Colonic mucosa (tissue), 4 donors: Measurements from ENCODE around the gene SPATS2L. TPM values are rescaled to one million over a fixed set of nuclear protein-coding genes. Genes with fewer than 3 reads are reported as not detected.
"Not testable (repeated sequence)": the region's sequence is repeated elsewhere in the genome, so short reads cannot be mapped to it uniquely, and the experiment has no call there.

Experiments used
- DNase-seq: peaks from one replicate; pipeline ENCODE4 v3.0.0-alpha.2; 2020
- H3K27ac ChIP-seq: fragments of 200-600 bp; one replicate; pipeline ENCODE4 v1.8.0; 2021
- H3K27me3 ChIP-seq: fragments of 200-600 bp; one replicate; pipeline ENCODE4 v1.8.0; 2021
- H3K36me3 ChIP-seq: fragments of 200-600 bp; one replicate; pipeline ENCODE4 v1.8.0; 2021
- H3K4me1 ChIP-seq: fragments of 200-600 bp; one replicate; pipeline ENCODE4 v1.8.0; 2021; ENCODE audit warnings: mild to moderate bottlenecking
- H3K4me3 ChIP-seq: fragments of 200-600 bp; one replicate; pipeline ENCODE4 v1.8.0; 2021
- H3K9ac ChIP-seq, 2 donors: one replicate each; pipeline ENCODE4 v1.7.0; 2013; ENCODE audit warnings: control low read depth in 2 of 2, low read depth in 2 of 2, low read length in 2 of 2
- H3K9me3 ChIP-seq: fragments of 200-600 bp; one replicate; pipeline ENCODE4 v1.8.0; 2021
- intact Hi-C: fragments of 100-400 bp; cut with DNase I; formaldehyde crosslinking; loops from one replicate; pipeline ENCODE4 v1.14.1; 2022
- total RNA-seq, 2 donors: library from RNA; stranded (reverse); fragmentation: NEBNext Ultra II Directional in 1 of 2; extraction: Animal tissue kit (Norgen Biotek cat#: 25700) in 1 of 2; gene quantifications; one replicate each; pipeline ENCODE4 v1.2.1, GENCODE V29; 2021
- TF ChIP-seq, protein P1 (sequence below): fragments of 200-600 bp; IDR thresholded peaks from one replicate; pipeline ENCODE4 v1.8.0; 2022; ENCODE audit warnings: antibody characterized with exemption, mild to moderate bottlenecking
- donor health status: healthy.
- donor health status: DM: no; HTN: no; CAD: no.
- donor health status: DM: no; HTN: no; CAD: no.

Gene SPATS2L
- total RNA-seq, 2 donors from 2014 or later, result 151 to 187 TPM

GRCh38 chr2:200338692-200339091, 32.2 kb downstream of the SPATS2L start:
- Histone ChIP-seq H3K9ac (no peak overlapping the region), H3K27me3 (no peaks in the 10 kb centered on the region), H3K9me3 (no peaks in the 10 kb centered on the region), H3K4me1 (no peaks in the 10 kb centered on the region), H3K27ac (no peak overlapping the region), H3K4me3 (no peak overlapping the region), H3K36me3 (no peaks in the 10 kb centered on the region)
- TF ChIP-seq, protein P1, sequence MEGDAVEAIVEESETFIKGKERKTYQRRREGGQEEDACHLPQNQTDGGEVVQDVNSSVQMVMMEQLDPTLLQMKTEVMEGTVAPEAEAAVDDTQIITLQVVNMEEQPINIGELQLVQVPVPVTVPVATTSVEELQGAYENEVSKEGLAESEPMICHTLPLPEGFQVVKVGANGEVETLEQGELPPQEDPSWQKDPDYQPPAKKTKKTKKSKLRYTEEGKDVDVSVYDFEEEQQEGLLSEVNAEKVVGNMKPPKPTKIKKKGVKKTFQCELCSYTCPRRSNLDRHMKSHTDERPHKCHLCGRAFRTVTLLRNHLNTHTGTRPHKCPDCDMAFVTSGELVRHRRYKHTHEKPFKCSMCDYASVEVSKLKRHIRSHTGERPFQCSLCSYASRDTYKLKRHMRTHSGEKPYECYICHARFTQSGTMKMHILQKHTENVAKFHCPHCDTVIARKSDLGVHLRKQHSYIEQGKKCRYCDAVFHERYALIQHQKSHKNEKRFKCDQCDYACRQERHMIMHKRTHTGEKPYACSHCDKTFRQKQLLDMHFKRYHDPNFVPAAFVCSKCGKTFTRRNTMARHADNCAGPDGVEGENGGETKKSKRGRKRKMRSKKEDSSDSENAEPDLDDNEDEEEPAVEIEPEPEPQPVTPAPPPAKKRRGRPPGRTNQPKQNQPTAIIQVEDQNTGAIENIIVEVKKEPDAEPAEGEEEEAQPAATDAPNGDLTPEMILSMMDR, result no peak
- DNase-seq, result no peak
- intact Hi-C loops, result no loop called here

DNA sequence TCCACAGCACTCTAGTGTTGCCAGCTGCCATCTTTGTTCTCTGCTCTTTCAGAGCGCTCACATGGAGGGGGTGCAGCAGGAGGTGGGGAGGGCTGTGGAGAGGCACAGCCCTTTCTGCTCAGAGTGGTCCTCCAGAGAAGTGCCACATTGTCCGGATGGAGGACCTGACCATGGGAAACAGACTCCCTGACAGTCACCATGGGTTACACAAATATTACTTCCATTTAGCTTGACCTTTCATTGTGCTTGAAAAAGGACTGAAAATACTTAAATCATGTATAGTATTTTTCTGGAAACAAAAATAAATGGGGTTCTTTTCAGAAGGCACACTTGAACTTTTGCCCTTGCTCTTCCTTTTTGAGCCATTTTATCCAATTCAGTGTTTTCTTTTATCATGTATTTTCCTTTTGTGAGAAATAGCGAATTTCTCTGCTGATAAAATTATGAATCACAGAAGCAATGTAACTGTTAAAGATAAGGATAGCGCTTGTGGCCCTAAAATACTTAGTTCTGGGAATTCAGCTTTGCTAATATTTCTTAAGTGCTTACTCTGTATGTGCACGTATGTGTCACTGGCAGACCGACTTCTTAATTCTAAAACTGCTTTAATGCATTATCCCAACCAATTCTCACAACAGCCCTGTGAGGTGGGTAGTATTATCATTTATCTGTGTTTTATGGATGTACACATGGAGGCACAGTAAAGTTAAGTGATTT, 34.2 kb downstream of the SPATS2L start:
- no peaks in the 10 kb centered on the region for H3K4me1 ChIP-seq
- no peak overlapping the region for H3K27ac ChIP-seq
- intact Hi-C loops, result no loop called here
- H3K27me3 ChIP-seq, result no peaks in the 10 kb centered on the region
- no peak for DNase-seq
- no peaks in the 10 kb centered on the region for H3K9me3 ChIP-seq
- no peak overlapping the region for H3K4me3 ChIP-seq
- no peak overlapping the region for H3K9ac ChIP-seq
- TF ChIP-seq, protein P1, result no peak
- H3K36me3 ChIP-seq, result no peaks in the 10 kb centered on the region

DNA sequence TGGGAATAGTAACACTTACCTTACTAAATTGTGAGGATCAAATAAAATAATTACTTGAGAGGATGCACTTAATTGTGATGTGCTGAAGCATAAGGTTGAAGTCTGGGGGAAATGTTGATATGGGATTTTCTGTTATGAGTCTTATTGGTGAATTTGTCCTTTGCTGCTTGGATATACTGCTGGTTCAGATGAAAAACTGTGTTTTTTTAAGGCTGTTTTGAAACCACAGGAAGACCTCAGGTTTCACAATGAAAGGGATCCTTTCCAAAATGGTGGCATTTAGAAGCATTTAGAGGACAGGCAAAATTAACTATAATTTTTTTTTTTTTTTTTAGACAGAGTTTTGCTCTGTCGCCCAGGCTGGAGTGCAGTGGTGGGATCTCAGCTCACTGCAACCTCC, 34.9 kb downstream of the SPATS2L start:
- Histone ChIP-seq H3K4me1 (no peaks in the 10 kb centered on the region), H3K9me3 (no peaks in the 10 kb centered on the region), H3K4me3 (no peak overlapping the region), H3K36me3 (no peaks in the 10 kb centered on the region), H3K27me3 (no peaks in the 10 kb centered on the region), H3K9ac (no peak overlapping the region), H3K27ac (no peak overlapping the region)
- DNase-seq, result no peak
- intact Hi-C loops, result no loop called here
- TF ChIP-seq, protein P1, result no peak

GRCh38 chr2:200342235-200342634, 35.7 kb downstream of the SPATS2L start:
- TF ChIP-seq, protein P1, result no peak

DNA sequence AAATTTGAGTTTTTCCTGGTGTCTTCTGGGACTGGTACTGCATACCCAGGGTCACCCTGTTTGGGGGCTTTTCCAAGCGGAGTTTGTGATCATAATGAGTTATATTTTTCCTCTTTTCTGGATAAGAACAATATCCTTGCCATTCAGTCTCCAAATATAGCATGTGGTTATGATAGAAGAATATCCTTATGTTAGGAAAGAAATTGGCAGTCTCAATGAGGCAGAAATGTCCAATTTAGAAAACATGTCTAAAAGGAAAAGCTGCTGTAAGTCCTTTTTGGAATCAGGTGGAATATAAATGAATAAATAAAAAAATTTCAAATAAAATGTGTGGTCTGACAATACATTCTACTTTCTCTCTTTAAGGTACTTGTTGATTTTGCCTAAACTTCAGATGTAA, 36.2 kb downstream of the SPATS2L start:
- Histone ChIP-seq H3K4me1 (no peaks in the 10 kb centered on the region), H3K9ac (no peak overlapping the region), H3K36me3 (no peaks in the 10 kb centered on the region), H3K27ac (no peak overlapping the region), H3K27me3 (no peaks in the 10 kb centered on the region), H3K4me3 (no peak overlapping the region), H3K9me3 (no peaks in the 10 kb centered on the region)
- TF ChIP-seq, protein P1, result no peak
- no peak for DNase-seq
- intact Hi-C loops, result no loop called here

More at GRCh38 chr2:200342235-200342634, 35.7 kb downstream of the SPATS2L start:
- intact Hi-C loops, result no loop called here
- H3K27me3 ChIP-seq, result no peaks in the 10 kb centered on the region
- H3K9ac ChIP-seq, result no peak overlapping the region
- H3K9me3 ChIP-seq, result no peaks in the 10 kb centered on the region
- H3K4me3 ChIP-seq, result no peak overlapping the region
- no peaks in the 10 kb centered on the region for H3K4me1 ChIP-seq
- no peaks in the 10 kb centered on the region for H3K36me3 ChIP-seq
- no peak overlapping the region for H3K27ac ChIP-seq
- no peak for DNase-seq

DNA sequence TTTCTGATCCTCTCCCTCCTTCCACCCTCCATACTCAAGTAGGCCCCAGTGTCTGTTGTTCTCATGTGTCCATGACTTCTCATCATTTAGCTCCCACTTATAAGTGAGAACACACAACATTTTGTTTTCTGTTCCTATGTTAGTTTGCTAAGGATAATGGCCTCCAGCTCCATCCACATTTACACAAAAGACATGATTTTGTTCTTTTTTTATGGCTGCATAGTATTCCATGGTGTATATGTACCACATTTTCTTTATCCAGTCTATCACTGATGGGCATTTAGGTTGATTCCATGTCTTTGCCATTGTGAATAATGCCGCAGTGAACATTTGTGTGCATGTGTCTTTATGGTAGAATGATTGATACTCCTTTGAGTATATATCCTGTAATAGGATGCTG, 37.7 kb downstream of the SPATS2L start:
- H3K27me3 ChIP-seq, H3K27ac ChIP-seq, H3K4me3 ChIP-seq, H3K36me3 ChIP-seq, H3K9ac ChIP-seq, DNase-seq, H3K9me3 ChIP-seq, H3K4me1 ChIP-seq, intact Hi-C loops: not testable (repeated sequence)
